Activated CD4-positive, alpha-beta memory T cell treated with anti-CD3 and anti-CD28 coated beads for 36 hours (primary cell): Measurements from ENCODE around the gene PAQR5. TPM values are rescaled to one million over a fixed set of nuclear protein-coding genes. Genes with fewer than 3 reads are reported as not detected.
"Not testable (repeated sequence)": the region's sequence is repeated elsewhere in the genome, so short reads cannot be mapped to it uniquely, and the experiment has no call there.

Experiments used
- CTCF ChIA-PET: fragments of 350-600 bp; sonication (Branson Sonifier 250); formaldehyde crosslinking; loops from one replicate; lab custom pipeline; 2021; ENCODE audit warnings: antibody characterized with exemption, inconsistent platforms; lab: Charles Lee
- POLR2A ChIA-PET: fragments of 350-600 bp; sonication (Branson Sonifier 250); formaldehyde crosslinking; loops from one replicate; lab custom pipeline; 2021; ENCODE audit warnings: antibody characterized with exemption; lab: Charles Lee
- DNase-seq: peaks from one replicate; pipeline ENCODE4 v3.0.0-alpha.2; 2020
- H3K27ac Mint-ChIP-seq: one replicate; pipeline ENCODE4 v1.8.0; 2021; ENCODE audit warnings: mixed read lengths
- H3K27me3 Mint-ChIP-seq: one replicate; pipeline ENCODE4 v1.8.0; 2021; ENCODE audit warnings: mixed read lengths
- H3K36me3 Mint-ChIP-seq: one replicate; pipeline ENCODE4 v1.8.0; 2021; ENCODE audit warnings: mixed read lengths
- H3K4me1 Mint-ChIP-seq: one replicate; pipeline ENCODE4 v1.8.0; 2021; ENCODE audit warnings: low read depth, mixed read lengths
- H3K4me3 Mint-ChIP-seq: one replicate; pipeline ENCODE4 v1.8.0; 2021; ENCODE audit warnings: mild to moderate bottlenecking, mixed read lengths
- H3K9me3 Mint-ChIP-seq: one replicate; pipeline ENCODE4 v1.8.0; 2021; ENCODE audit warnings: mixed read lengths
- intact Hi-C: fragments of 100-400 bp; cut with micrococcal nuclease; formaldehyde crosslinking; loops from one replicate; pipeline ENCODE4 v1.15.1; 2023
- total RNA-seq, 2 experiments: library from RNA; stranded (reverse); gene quantifications; one replicate each; pipeline ENCODE4 v1.2.3, GENCODE V29; 2021

PAQR5 gene
- total RNA-seq, 2 experiments from 2014 or later = 0.10 to 0.15 TPM

DNA sequence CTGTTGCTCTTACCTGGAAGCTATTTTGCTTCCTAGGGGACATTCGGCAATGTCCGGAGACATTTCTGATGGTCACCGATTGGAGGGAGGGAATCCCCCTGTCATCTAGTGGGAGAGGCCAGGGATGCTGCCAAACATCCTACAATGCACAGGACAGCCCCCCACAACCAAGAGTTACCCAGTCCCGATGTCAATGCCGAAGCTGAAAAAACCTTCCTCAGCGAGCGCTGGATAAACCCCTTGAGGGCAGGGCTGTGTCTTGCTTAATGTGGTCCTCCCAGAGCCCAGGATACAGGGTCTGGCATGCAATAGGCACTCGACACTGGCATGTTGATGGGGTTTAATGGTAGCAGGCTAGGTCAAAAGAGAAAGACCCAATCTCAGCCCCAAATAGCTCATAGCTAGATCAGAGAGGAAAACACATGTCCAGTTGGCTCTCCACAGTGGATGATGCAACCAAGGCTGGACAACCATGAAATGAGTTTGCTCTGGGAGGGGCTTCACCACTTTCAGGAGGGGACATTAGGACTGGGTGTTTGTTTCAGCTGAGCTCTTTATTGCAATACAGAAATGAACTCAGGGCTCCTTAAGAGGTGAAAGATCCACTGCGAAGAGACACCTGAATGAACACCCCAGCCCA, 16.5 kb upstream of the PAQR5 start:
- Mint-ChIP-seq H3K4me3 (no peak overlapping the region), H3K27me3 (no peaks in the 10 kb centered on the region), H3K36me3 (no peaks in the 10 kb centered on the region), H3K27ac (no peak overlapping the region), H3K9me3 (no peaks in the 10 kb centered on the region), H3K4me1 (no peaks in the 10 kb centered on the region)
- intact Hi-C loops = no loop called here
- ChIA-PET CTCF (no interaction called here), POLR2A (no interaction called here)
- DNase-seq = no peak

DNA sequence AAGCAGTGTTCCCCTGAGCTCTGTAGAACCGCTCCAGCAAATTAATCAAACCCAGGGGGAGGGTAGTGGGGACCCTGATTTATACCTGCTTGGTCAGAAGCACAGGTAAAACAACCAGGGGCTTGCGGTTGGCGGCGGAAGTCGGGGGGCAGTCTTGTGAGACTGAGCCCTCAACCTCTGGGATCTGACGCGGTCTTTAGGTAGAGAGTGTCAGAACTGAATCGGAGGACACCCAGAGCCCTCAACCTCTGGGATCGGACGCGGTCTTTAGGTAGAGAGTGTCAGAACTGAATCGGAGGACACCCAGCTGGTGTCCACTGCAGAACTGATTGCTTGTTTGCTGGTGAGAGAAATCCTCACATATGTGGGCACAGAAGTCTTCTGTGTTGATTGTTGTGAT, 12.9 kb upstream of the PAQR5 start:
- no peak for DNase-seq
- Mint-ChIP-seq H3K27ac (no peak overlapping the region), H3K4me1 (no peaks in the 10 kb centered on the region), H3K36me3 (no peaks in the 10 kb centered on the region), H3K4me3 (no peak overlapping the region), H3K27me3 (no peaks in the 10 kb centered on the region), H3K9me3 (no peaks in the 10 kb centered on the region)
- intact Hi-C loops = no loop called here
- CTCF ChIA-PET = no interaction called here
- POLR2A ChIA-PET = no interaction called here

DNA sequence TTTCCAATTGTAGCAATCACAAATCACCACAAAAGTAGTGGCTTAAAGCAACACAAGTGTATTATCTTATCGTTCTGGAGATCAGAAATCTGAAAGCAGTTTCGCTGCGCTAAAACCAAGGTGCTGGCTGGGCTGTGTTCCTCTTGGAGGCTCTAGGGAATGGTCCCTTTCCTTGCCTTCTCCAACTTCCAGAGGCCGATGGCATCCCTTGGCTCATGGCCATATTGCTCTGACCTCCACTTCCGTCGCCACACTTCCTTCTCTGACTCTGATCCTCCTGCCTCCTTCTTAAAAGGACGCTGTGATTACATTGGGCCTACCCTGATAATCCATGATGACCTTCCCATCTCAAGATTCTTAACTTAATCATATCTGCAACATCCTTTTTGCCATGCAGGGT, 10.7 kb upstream of the PAQR5 start:
- DNase-seq = no peak
- intact Hi-C loops = no loop called here
- H3K4me3 Mint-ChIP-seq = no peak overlapping the region
- no peaks in the 10 kb centered on the region for H3K36me3 Mint-ChIP-seq
- H3K27me3 Mint-ChIP-seq = no peaks in the 10 kb centered on the region
- POLR2A ChIA-PET = no interaction called here
- H3K9me3 Mint-ChIP-seq = no peaks in the 10 kb centered on the region
- H3K4me1 Mint-ChIP-seq = no peaks in the 10 kb centered on the region
- CTCF ChIA-PET = no interaction called here
- H3K27ac Mint-ChIP-seq = no peak overlapping the region

DNA sequence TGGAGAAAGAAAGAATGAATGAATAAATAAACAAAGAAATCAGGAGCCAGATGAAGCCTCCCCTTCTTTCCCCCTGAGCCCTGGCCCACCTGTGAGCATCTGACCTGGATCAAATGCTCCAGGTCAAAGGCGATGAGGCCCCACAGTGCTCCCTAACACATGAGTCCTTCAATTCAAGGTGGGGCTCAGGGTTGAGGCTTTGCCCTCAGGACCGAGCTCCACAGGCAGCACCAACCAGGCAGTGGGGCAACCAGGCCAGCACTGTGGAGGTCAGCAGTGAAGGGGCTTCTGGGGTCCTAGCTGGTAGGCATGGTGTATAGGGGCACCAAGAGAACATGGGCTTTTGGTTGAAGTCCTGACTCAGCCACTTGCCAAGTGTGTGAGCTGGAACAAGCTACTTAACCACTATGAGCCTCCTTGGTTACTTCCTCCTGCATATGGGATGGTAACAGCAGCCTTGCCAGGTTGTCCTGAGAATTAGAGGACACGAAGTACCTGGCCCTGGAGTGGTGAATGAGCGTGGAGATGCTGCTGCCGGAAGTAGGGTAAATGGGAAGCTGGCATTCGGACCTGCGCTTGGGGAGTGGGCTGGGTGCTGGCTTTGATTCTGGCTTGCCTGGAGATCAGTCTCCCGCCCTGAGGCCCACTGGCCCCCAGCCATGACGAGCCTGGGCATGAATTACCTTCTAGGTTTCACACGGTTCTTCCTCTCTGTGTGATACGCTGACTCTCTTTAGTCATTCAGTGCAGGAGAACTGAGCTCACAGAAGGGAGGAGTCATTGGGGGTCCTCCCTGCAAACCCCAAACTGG, 10.0 kb upstream of the PAQR5 start:
- POLR2A ChIA-PET = no interaction called here
- CTCF ChIA-PET = no interaction called here
- H3K27me3 Mint-ChIP-seq = no peaks in the 10 kb centered on the region

DNA sequence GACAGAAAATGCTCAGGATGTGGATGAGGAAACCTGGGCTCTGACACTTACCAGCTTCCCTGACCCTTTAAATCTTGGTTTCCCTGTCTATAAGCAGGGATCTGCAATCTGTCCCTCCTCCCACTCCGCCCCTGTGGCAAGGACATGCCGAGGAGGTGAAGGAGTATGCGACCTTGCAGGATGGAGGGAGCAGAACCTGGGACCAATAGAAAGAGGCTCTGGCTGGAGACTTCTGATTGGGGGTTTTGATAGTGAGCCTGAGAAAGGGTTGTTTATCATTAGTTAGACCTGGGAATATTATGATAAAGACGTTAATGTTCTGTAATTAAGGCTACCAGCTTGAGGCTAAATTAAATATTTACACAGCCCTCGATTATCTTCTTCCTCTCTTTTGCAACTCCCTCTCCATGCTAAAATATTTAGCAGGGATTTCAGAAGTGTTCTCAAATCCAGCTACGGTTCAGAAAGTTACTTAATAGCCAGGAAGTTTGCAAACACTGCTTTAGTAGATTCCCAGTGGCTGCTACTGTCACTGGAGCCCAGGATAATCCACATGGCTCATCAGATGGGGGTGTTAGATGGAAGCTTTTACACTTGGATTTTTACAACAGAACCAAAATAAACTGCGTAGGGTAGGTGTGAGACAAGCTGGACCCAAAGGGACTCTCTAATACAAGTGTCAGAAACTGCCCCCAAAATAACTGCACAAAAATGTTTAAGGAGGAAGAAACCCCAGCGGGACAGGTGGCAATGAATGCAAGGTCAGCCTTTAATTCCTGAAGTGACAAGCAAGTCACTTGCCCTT, 9.2 kb upstream of the PAQR5 start:
- CTCF ChIA-PET = no interaction called here
- POLR2A ChIA-PET = no interaction called here
- Mint-ChIP-seq H3K9me3 (no peaks in the 10 kb centered on the region), H3K4me3 (no peak overlapping the region), H3K4me1 (no peaks in the 10 kb centered on the region), H3K36me3 (no peaks in the 10 kb centered on the region), H3K27ac (no peak overlapping the region), H3K27me3 (no peaks in the 10 kb centered on the region)
- DNase-seq = no peak
- intact Hi-C loops = no loop called here

More for the DNA sequence above, 10.0 kb upstream of the PAQR5 start:
- H3K4me1 Mint-ChIP-seq = no peaks in the 10 kb centered on the region
- intact Hi-C loops = no loop called here
- H3K9me3 Mint-ChIP-seq = no peaks in the 10 kb centered on the region
- no peak overlapping the region for H3K4me3 Mint-ChIP-seq
- H3K36me3 Mint-ChIP-seq = no peaks in the 10 kb centered on the region
- DNase-seq = no peak
- no peak overlapping the region for H3K27ac Mint-ChIP-seq

DNA sequence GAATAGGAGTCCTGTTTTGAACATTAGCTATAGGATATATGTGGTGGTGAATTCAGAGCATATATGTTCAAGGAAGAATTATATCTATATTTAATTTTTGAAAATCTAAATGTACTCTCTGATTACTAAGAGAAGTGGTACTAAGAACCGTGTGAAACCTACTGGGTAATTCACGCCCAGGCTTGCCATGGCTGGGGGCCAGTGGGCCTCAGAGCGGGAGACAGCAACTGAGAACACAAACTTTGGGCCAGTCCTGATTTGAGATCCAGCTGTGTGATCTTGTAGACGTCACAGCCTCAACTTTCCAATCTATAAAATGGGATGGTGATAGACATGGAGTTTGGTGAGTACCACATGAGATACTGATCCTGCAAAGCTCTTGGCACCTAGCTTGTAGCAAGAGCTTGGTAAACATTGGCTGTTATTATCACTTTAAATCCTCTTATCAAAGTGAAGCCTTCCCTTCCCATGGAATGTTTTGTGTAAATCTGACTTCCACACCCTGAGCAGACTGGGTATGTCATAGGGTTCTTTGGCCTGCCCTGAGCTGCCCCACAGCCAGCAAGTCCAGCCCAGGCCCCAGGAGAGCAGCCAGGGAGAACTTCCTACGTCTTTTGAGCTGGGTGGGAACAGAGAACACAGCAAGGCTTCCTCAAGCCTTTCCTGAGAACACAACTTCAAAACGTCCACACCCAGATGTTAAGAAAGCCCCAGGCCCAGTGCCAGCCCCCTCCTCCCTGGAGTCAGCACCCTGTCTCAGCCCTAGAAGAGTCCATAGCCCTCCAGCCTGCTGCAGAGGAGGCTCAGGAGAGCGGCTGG, 8.2 kb upstream of the PAQR5 start:
- H3K27me3 Mint-ChIP-seq = peaks cover 2% of the 10 kb centered on the region
- no peaks in the 10 kb centered on the region for H3K4me1 Mint-ChIP-seq
- H3K4me3 Mint-ChIP-seq = no peak overlapping the region
- ChIA-PET POLR2A (no interaction called here), CTCF (interaction anchor here (1.0 kb wide), 1 partner anchor 14 kb away, joined by 3 read pairs; no protein-coding TSS in a partner anchor)
- H3K36me3 Mint-ChIP-seq = no peaks in the 10 kb centered on the region
- H3K9me3 Mint-ChIP-seq = no peaks in the 10 kb centered on the region
- intact Hi-C loops = no loop called here
- no peak for DNase-seq
- H3K27ac Mint-ChIP-seq = no peak overlapping the region

DNA sequence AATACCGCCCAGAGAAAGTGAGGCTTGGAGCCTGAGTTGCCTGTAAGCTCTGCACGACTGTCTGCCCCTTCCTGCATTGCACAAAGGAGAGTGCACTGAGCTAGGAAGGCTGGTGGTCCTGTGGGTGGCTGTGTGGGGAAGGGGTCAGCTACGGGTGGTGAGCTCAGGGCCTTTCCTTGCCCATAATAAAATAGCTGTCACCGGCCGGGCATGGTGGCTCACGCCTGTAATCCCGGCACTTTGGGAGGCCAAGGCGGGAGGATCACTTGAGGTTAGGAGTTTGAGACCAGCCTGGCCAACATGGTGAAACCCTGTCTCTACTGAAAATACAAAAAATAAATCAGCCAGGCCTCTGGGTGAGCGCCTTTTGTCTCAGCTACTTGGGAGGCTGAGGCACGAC, 7.1 kb upstream of the PAQR5 start:
- H3K4me3 Mint-ChIP-seq, H3K9me3 Mint-ChIP-seq, H3K27me3 Mint-ChIP-seq, H3K4me1 Mint-ChIP-seq, DNase-seq, H3K27ac Mint-ChIP-seq, POLR2A ChIA-PET, intact Hi-C loops, H3K36me3 Mint-ChIP-seq: not testable (repeated sequence)
- CTCF ChIA-PET = interaction anchor here (0.6 to 1.0 kb wide), 3 partner anchors 13 to 233 kb away, joined by 3 read pairs; no protein-coding TSS in a partner anchor

DNA sequence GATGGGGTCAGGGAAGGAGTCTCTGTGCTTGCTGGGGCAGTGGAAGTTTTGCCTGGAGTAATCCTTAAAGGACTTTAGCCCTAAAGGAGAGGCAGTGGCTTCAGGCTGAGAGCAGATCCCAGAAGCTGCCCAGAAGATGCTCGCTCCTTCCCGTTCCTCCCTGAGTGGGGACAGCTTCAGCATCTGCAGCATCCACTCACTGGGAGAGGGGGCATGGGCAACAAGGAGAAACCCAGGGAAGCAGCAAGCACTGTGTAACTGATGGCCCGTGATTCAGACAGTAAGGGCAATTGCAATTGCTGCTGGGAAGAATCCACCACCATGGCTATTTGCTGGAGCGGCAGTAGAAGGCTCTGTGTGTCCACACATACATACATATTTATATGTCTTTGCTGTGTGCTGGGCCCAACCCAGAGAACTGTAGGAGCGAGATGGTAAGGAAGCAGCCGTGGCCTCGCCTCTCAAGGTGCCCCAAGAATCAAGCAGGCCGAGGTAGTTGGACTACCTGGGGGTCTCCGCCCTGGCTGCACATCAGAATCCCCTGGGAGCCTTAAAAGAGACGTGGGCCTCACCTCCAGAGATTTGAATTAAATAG, 5.8 kb upstream of the PAQR5 start:
- Mint-ChIP-seq H3K9me3 (no peaks in the 10 kb centered on the region), H3K4me3 (no peak overlapping the region), H3K36me3 (no peaks in the 10 kb centered on the region), H3K27me3 (peaks cover 14% of the 10 kb centered on the region), H3K4me1 (no peaks in the 10 kb centered on the region), H3K27ac (no peak overlapping the region)
- DNase-seq = no peak
- intact Hi-C loops = no loop called here
- ChIA-PET POLR2A (no interaction called here), CTCF (no interaction called here)

DNA sequence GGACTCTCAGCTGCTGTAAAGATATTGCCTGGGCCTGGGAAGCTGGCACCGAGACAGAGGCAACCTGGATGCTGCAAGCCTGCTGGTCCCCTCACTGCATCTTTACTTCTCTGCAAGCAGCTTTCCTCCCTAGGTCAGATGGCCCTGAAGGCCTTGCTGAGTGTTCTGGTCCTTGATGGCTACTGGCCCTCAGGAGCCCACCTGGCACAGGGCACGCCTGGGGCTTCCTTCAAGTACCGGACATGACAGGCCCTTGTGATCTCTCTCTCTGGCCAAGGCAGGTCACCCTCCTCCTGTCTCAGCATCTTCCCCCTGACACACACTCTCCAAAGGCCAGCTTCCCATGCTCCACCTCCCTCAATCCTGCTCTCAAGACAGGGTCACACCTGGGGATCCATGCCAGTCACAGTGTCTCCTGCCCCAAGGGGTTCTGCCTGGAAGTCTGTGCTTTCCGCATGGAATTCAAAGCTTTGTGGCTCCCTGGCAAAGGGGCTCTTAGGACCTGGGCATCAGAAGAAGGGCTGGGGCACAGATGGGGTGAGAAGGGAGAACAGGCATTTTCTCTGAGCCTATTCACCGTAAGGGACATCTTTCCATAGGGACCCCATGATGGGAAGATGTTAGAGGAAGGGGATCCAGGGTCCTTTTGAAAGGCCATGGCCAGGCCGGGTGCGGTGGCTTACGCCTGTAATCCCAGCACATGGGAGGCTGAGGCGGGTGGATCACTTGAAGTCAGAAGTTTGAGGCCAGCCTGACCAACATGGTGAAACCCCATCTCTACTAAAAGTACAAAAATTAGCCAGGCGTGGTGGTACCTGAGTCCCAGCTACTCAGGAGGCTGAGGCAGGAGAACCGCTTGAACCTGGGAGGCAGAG, 4.7 kb upstream of the PAQR5 start:
- no peak for DNase-seq
- Mint-ChIP-seq H3K9me3 (no peaks in the 10 kb centered on the region), H3K27me3 (peaks cover 17% of the 10 kb centered on the region), H3K36me3 (no peaks in the 10 kb centered on the region), H3K27ac (no peak overlapping the region), H3K4me3 (no peak overlapping the region), H3K4me1 (no peaks in the 10 kb centered on the region)
- ChIA-PET CTCF (no interaction called here), POLR2A (no interaction called here)
- intact Hi-C loops = no loop called here

DNA sequence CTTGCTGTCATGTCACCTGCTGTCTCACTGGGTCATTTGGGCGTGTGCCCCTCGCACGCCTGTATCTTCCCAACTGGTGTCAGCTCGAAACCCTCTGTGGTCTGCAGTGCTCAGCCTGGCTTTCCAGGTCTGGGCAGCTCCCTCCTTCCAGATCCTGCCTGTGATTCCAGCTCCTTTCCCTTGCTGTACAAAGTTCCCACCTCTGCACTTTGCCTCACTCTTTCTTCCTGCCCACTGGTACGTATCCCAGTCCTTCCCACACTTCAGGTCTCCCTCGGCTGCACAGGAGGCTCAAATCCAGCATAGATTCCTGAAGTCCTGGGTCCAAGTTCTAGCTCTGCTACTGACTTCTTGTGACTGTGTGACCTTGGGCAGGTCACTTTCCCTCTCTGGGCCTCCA, 2.1 kb upstream of the PAQR5 start:
- Mint-ChIP-seq H3K9me3 (no peaks in the 10 kb centered on the region), H3K4me1 (no peaks in the 10 kb centered on the region), H3K4me3 (no peak overlapping the region), H3K36me3 (no peaks in the 10 kb centered on the region), H3K27ac (no peak overlapping the region), H3K27me3 (peaks cover 33% of the 10 kb centered on the region)
- intact Hi-C loops = no loop called here
- no peak for DNase-seq
- POLR2A ChIA-PET = no interaction called here
- CTCF ChIA-PET = no interaction called here
